VCaP (cell line): ENCODE results near the gene KIAA1671.

Experiments used
- H3K27ac ChIP-seq: fragments of 450-650 bp; 2 replicates; pipeline ENCODE4 v1.5.1; 2017
- CTCF ChIP-seq: fragments of 450-650 bp; conservative IDR thresholded peaks from 2 replicates; pipeline ENCODE4 v1.5.1; 2017; ENCODE audit warnings: mild to moderate bottlenecking, moderate library complexity

The KIAA1671 gene

GRCh38 chr22:25019427-25020184, 67.1 kb downstream of the KIAA1671 start:
- H3K27ac ChIP-seq = no peak overlapping the region

GRCh38 chr22:25021409-25021808, 68.9 kb downstream of the KIAA1671 start:
- no peak overlapping the region for H3K27ac ChIP-seq
- no peak for TF ChIP-seq CTCF

More at GRCh38 chr22:25019427-25020184, 67.1 kb downstream of the KIAA1671 start:
- no peak for TF ChIP-seq CTCF

- TF ChIP-seq CTCF = no peak
- no peak overlapping the region for H3K27ac ChIP-seq
Measured at GRCh38 chr22:25021976-25022711, 69.6 kb downstream of the KIAA1671 start.

- no peak overlapping the region for H3K27ac ChIP-seq
- TF ChIP-seq CTCF = no peak
Measured at GRCh38 chr22:25023879-25024278, 71.4 kb downstream of the KIAA1671 start.

- no peak overlapping the region for H3K27ac ChIP-seq
- no peak for TF ChIP-seq CTCF
Measured at GRCh38 chr22:25024895-25025294, 72.4 kb downstream of the KIAA1671 start.

GRCh38 chr22:25025491-25026400, 73.2 kb downstream of the KIAA1671 start:
- no peak for TF ChIP-seq CTCF
- no peak overlapping the region for H3K27ac ChIP-seq
